HL-60 (cell line): ENCODE data around the gene KLHDC10.

Source experiments
- GABPA ChIP-seq: IDR thresholded peaks from 2 replicates; pipeline ENCODE4 v1.6.1; 2012; ENCODE audit warnings: low read depth
- POLR2AphosphoS5 ChIP-seq: IDR thresholded peaks from 2 replicates; pipeline ENCODE4 v1.6.1; 2012; ENCODE audit warnings: low read depth
- REST ChIP-seq: IDR thresholded peaks from 2 replicates; pipeline ENCODE4 v1.6.1; 2012; ENCODE audit warnings: low read depth; ENCODE audit not compliant: insufficient replicate concordance
- SPI1 ChIP-seq: IDR thresholded peaks from 2 replicates; pipeline ENCODE4 v1.6.1; 2012; ENCODE audit warnings: low read depth, mild to moderate bottlenecking, borderline replicate concordance
- TF ChIP-seq, protein P1 (sequence below): IDR thresholded peaks from one replicate; pipeline ENCODE4 v1.5.1; 2011; ENCODE audit warnings: low read length, control low read depth, inconsistent platforms; ENCODE audit not compliant: insufficient read depth

DNA sequence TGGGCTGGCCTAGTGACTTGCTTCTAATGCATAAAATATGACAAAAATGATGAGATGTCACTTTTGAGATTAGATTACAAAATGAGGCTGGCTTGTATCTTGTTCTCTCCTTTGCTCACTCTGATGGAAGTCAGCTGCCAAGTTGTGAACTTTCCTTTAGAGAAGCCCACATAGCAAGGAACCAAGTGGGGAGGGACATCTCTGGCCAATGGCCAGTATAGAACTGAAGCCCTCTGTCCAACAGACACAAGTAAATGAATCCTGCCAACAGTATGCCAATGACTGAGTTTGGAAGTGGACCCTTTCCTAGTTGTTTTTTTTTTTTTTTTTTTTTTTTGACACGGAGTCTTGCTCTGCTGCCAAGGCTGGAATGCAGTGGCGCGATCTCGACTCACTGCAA is 22.5 kb upstream of the KLHDC10 start:
- TF ChIP-seq, protein P1, sequence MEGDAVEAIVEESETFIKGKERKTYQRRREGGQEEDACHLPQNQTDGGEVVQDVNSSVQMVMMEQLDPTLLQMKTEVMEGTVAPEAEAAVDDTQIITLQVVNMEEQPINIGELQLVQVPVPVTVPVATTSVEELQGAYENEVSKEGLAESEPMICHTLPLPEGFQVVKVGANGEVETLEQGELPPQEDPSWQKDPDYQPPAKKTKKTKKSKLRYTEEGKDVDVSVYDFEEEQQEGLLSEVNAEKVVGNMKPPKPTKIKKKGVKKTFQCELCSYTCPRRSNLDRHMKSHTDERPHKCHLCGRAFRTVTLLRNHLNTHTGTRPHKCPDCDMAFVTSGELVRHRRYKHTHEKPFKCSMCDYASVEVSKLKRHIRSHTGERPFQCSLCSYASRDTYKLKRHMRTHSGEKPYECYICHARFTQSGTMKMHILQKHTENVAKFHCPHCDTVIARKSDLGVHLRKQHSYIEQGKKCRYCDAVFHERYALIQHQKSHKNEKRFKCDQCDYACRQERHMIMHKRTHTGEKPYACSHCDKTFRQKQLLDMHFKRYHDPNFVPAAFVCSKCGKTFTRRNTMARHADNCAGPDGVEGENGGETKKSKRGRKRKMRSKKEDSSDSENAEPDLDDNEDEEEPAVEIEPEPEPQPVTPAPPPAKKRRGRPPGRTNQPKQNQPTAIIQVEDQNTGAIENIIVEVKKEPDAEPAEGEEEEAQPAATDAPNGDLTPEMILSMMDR: no peak
- TF ChIP-seq SPI1: no peak
- no peak for TF ChIP-seq POLR2AphosphoS5
- TF ChIP-seq GABPA: no peak
- no peak for TF ChIP-seq REST
